Fibroblast of lung (primary cell): ENCODE measurements around the gene RRBP1.

ENCODE experiments used
- EZH2 ChIP-seq: IDR thresholded peaks from 2 replicates; pipeline ENCODE4 v1.5.1; 2012; ENCODE audit warnings: low read length, control low read depth, mild to moderate bottlenecking; ENCODE audit errors: missing control alignments
- TF ChIP-seq, protein P1 (sequence below), 2 donors: IDR thresholded peaks in 1 of 2; conservative IDR thresholded peaks in 1 of 2; 1 replicate in 1 of 2; 2 replicates in 1 of 2; pipeline ENCODE4 v1.5.1; 2011 to 2012; ENCODE audit warnings: low read length in 2 of 2, control low read depth in 1 of 2, inconsistent platforms in 1 of 2, low read depth in 1 of 2, mild to moderate bottlenecking in 1 of 2

DNA sequence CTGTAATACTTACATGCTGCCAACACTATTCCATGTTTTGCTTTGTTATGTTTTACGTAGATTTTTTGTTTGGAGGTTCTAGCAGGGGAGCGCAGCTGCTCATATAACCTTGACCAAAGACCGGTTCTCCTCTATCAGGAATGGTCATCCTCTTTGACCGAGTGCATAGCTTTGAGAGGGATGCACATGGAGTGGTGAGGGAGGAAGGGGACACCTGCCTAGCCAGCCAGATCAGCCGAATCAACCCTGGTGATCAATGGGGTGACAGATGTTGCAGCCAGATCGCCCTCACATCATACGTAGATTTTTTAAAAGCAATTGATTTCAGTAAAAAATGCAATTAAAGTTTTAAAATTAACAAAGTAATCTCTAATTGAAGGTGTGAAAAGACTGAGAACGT, 105.8 kb downstream of the RRBP1 start:
- TF ChIP-seq, protein P1, sequence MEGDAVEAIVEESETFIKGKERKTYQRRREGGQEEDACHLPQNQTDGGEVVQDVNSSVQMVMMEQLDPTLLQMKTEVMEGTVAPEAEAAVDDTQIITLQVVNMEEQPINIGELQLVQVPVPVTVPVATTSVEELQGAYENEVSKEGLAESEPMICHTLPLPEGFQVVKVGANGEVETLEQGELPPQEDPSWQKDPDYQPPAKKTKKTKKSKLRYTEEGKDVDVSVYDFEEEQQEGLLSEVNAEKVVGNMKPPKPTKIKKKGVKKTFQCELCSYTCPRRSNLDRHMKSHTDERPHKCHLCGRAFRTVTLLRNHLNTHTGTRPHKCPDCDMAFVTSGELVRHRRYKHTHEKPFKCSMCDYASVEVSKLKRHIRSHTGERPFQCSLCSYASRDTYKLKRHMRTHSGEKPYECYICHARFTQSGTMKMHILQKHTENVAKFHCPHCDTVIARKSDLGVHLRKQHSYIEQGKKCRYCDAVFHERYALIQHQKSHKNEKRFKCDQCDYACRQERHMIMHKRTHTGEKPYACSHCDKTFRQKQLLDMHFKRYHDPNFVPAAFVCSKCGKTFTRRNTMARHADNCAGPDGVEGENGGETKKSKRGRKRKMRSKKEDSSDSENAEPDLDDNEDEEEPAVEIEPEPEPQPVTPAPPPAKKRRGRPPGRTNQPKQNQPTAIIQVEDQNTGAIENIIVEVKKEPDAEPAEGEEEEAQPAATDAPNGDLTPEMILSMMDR (conservative IDR thresholded peaks at IDR 0.05 in 1 of 2, IDR thresholded peaks at IDR 0.05 in 1 of 2; ENCODE audit: low read depth in 1 of 2, low read length in 2 of 2), result no peak
- TF ChIP-seq EZH2, result no peak
